22Rv1 (cell line): ENCODE measurements around the gene SGCD.

Experiments used
- CTCF ChIP-seq: fragments of 450-650 bp; IDR thresholded peaks from 2 replicates; pipeline ENCODE4 v1.5.1; 2017; ENCODE audit warnings: mild to moderate bottlenecking
- ZFX ChIP-seq: fragments of 450-650 bp; IDR thresholded peaks from 2 replicates; pipeline ENCODE4 v1.6.1; 2017; ENCODE audit warnings: antibody characterized with exemption, borderline replicate concordance

GRCh38 chr5:156715287-156715686 is 388.3 kb downstream of the SGCD start:
- no peak for TF ChIP-seq CTCF
- TF ChIP-seq ZFX: no peak
